Ascending aorta (tissue), 2 donors: ENCODE data around the gene KIRREL3. TPM values are rescaled to one million over a fixed set of nuclear protein-coding genes. Genes with fewer than 3 reads are reported as not detected.

Source experiments
- DNase-seq, 2 donors: peaks; one replicate each; pipeline ENCODE4 v3.0.0-alpha.2; 2019; ENCODE audit warnings: low spot score in 2 of 2
- H3K27ac ChIP-seq, 2 donors: fragments of 200-600 bp; sonication (generic); one replicate each; pipeline ENCODE4 v1.5.1; 2016 to 2017; ENCODE audit warnings: mild to moderate bottlenecking in 1 of 2
- H3K27me3 ChIP-seq: fragments of 200-600 bp; sonication (generic); one replicate; pipeline ENCODE4 v1.5.1; 2017
- H3K36me3 ChIP-seq, 2 donors: fragments of 200-600 bp; sonication (generic); one replicate each; pipeline ENCODE4 v1.5.1; 2016
- H3K4me1 ChIP-seq, 2 donors: fragments of 200-600 bp; sonication (generic); one replicate each; pipeline ENCODE4 v1.5.1; 2016 to 2017; ENCODE audit warnings: mild to moderate bottlenecking in 1 of 2
- H3K4me3 ChIP-seq, 2 donors: fragments of 200-600 bp; sonication (generic); one replicate each; pipeline ENCODE4 v1.5.1; 2016 to 2017; ENCODE audit warnings: mild to moderate bottlenecking in 1 of 2
- H3K9me3 ChIP-seq, 2 donors: fragments of 200-600 bp; sonication (generic); one replicate each; pipeline ENCODE4 v1.5.1; 2016
- CTCF ChIP-seq, 3 experiments: fragments of 200-600 bp in 2 of 3; fragments of 450-650 bp in 1 of 3; sonication (generic) in 2 of 3; IDR thresholded peaks; one replicate each; pipeline ENCODE4 v1.5.1; 2016 to 2019; ENCODE audit warnings: antibody characterized with exemption in 3 of 3, mild to moderate bottlenecking in 1 of 3, moderate library complexity in 1 of 3
- intact Hi-C: fragments of 100-400 bp; cut with DNase I; formaldehyde crosslinking; loops from one replicate; pipeline ENCODE4 v1.15.1; 2023
- total RNA-seq: library from RNA; depleted of rRNA; stranded (reverse); fragments of >200 nt; gene quantifications from one replicate; pipeline ENCODE4 v1.1.0, GENCODE V29; 2016

Gene KIRREL3
- total RNA-seq, 1 donor from 2014 or later: not detected

GRCh38 chr11:126624506-126624905 is 376.1 kb downstream of the KIRREL3 start:
- Histone ChIP-seq H3K27me3 (no peaks in the 10 kb centered on the region), H3K4me3 (no peak overlapping the region), H3K4me1 (no peaks in the 10 kb centered on the region), H3K27ac (no peak overlapping the region), H3K36me3 (no peaks in the 10 kb centered on the region), H3K9me3 (no peaks in the 10 kb centered on the region)
- no peak for TF ChIP-seq CTCF (IDR thresholded peaks at IDR 0.05)
- intact Hi-C loops: no loop called here
- DNase-seq: no peak

- Histone ChIP-seq H3K27ac (no peak overlapping the region), H3K36me3 (no peaks in the 10 kb centered on the region), H3K9me3 (no peaks in the 10 kb centered on the region), H3K4me3 (no peak overlapping the region), H3K4me1 (no peaks in the 10 kb centered on the region), H3K27me3 (no peaks in the 10 kb centered on the region)
- TF ChIP-seq CTCF (IDR thresholded peaks at IDR 0.05): no peak
- intact Hi-C loops: no loop called here
- no peak for DNase-seq
These were observed 381.1 kb downstream of the KIRREL3 start for GRCh38 chr11:126619516-126619915.

- DNase-seq: no peak
- H3K36me3 ChIP-seq: no peaks in the 10 kb centered on the region
- H3K9me3 ChIP-seq: no peaks in the 10 kb centered on the region
- TF ChIP-seq CTCF (IDR thresholded peaks at IDR 0.05): no peak
- intact Hi-C loops: no loop called here
- no peak overlapping the region for H3K4me3 ChIP-seq
- H3K27me3 ChIP-seq: no peaks in the 10 kb centered on the region
- no peaks in the 10 kb centered on the region for H3K4me1 ChIP-seq
- H3K27ac ChIP-seq: no peak overlapping the region
These were observed 384.7 kb downstream of the KIRREL3 start for GRCh38 chr11:126615845-126616244.

- intact Hi-C loops: no loop called here
- no peak for TF ChIP-seq CTCF (IDR thresholded peaks at IDR 0.05)
- Histone ChIP-seq H3K4me3 (no peak overlapping the region), H3K27me3 (no peaks in the 10 kb centered on the region), H3K9me3 (no peaks in the 10 kb centered on the region), H3K36me3 (no peaks in the 10 kb centered on the region), H3K4me1 (no peaks in the 10 kb centered on the region), H3K27ac (no peak overlapping the region)
- DNase-seq: no peak
These were observed 387.3 kb downstream of the KIRREL3 start for GRCh38 chr11:126613272-126613671.

- intact Hi-C loops: no loop called here
- no peak for DNase-seq
These were observed 387.9 kb downstream of the KIRREL3 start for GRCh38 chr11:126612671-126613070.

More at GRCh38 chr11:126612671-126613070, 387.9 kb downstream of the KIRREL3 start:
- Histone ChIP-seq H3K4me3 (no peak overlapping the region), H3K27me3 (no peaks in the 10 kb centered on the region), H3K4me1 (no peaks in the 10 kb centered on the region), H3K9me3 (no peaks in the 10 kb centered on the region), H3K36me3 (no peaks in the 10 kb centered on the region), H3K27ac (no peak overlapping the region)
- TF ChIP-seq CTCF (IDR thresholded peaks at IDR 0.05): no peak
